HFF-Myc (cell line): ENCODE results near the gene SGIP1.
"Not testable (repeated sequence)": the region's sequence is repeated elsewhere in the genome, so short reads cannot be mapped to it uniquely, and the experiment has no call there.

ENCODE experiments used
- DNase-seq: peaks from one replicate; pipeline ENCODE4 v3.0.0-alpha.2; 2011; ENCODE audit warnings: low read depth; ENCODE audit errors: extremely low read depth
- H3K4me3 ChIP-seq: replicated peaks from 2 replicates; pipeline ENCODE4 v1.5.1; 2011; ENCODE audit warnings: low read depth, mild to moderate bottlenecking, control low read depth, low read length
- CTCF ChIP-seq: IDR thresholded peaks from 2 replicates; pipeline ENCODE4 v1.5.1; 2012; ENCODE audit warnings: mild to moderate bottlenecking, low read depth, low read length, control low read depth; ENCODE audit errors: missing control alignments

The SGIP1 gene

GRCh38 chr1:66725885-66726665, 192.1 kb downstream of the SGIP1 start:
- TF ChIP-seq CTCF: peak; percentile 95
- no peak overlapping the region for H3K4me3 ChIP-seq
- peak; percentile 59 for DNase-seq

- TF ChIP-seq CTCF: no peak
- DNase-seq: no peak
These were observed 194.1 kb downstream of the SGIP1 start for GRCh38 chr1:66728021-66728420.

GRCh38 chr1:66728716-66729115, 194.8 kb downstream of the SGIP1 start:
- DNase-seq, H3K4me3 ChIP-seq: not testable (repeated sequence)

More at GRCh38 chr1:66728021-66728420, 194.1 kb downstream of the SGIP1 start:
- H3K4me3 ChIP-seq: no peak overlapping the region

GRCh38 chr1:66729119-66729518, 195.2 kb downstream of the SGIP1 start:
- no peak for DNase-seq
- no peak for TF ChIP-seq CTCF

GRCh38 chr1:66729523-66729922, 195.6 kb downstream of the SGIP1 start:
- no peak overlapping the region for H3K4me3 ChIP-seq
- TF ChIP-seq CTCF: no peak
- no peak for DNase-seq

More at GRCh38 chr1:66729119-66729518, 195.2 kb downstream of the SGIP1 start:
- H3K4me3 ChIP-seq: no peak overlapping the region

GRCh38 chr1:66730462-66730861, 196.5 kb downstream of the SGIP1 start:
- H3K4me3 ChIP-seq: no peak overlapping the region
- no peak for DNase-seq
- TF ChIP-seq CTCF: no peak

- no peak overlapping the region for H3K4me3 ChIP-seq
- TF ChIP-seq CTCF: no peak
- DNase-seq: no peak
These were observed 197.4 kb downstream of the SGIP1 start for GRCh38 chr1:66731170-66731865.
